IPS-15b (cell line): ENCODE data around the gene PIGL.

ENCODE experiments used
- H3K27me3 ChIP-seq: one replicate; pipeline ENCODE4 v1.6.1; 2013; ENCODE audit warnings: low read length; ENCODE audit not compliant: control insufficient read depth, insufficient read depth
- H3K36me3 ChIP-seq: one replicate; pipeline ENCODE4 v1.6.1; 2013; ENCODE audit warnings: low read length; ENCODE audit not compliant: control insufficient read depth, insufficient read depth
- H3K4me1 ChIP-seq: one replicate; pipeline ENCODE4 v1.6.1; 2013; ENCODE audit warnings: mild to moderate bottlenecking, low read length; ENCODE audit not compliant: control insufficient read depth, insufficient read depth
- H3K4me3 ChIP-seq: one replicate; pipeline ENCODE4 v1.5.1; 2013; ENCODE audit warnings: low read depth, low read length
- H3K9ac ChIP-seq: one replicate; pipeline ENCODE4 v1.6.1; 2013; ENCODE audit warnings: low read depth, mild to moderate bottlenecking, low read length
- H3K9me3 ChIP-seq: one replicate; pipeline ENCODE4 v1.6.1; 2013; ENCODE audit warnings: mild to moderate bottlenecking, low read length; ENCODE audit not compliant: control insufficient read depth, insufficient read depth

The PIGL gene

DNA sequence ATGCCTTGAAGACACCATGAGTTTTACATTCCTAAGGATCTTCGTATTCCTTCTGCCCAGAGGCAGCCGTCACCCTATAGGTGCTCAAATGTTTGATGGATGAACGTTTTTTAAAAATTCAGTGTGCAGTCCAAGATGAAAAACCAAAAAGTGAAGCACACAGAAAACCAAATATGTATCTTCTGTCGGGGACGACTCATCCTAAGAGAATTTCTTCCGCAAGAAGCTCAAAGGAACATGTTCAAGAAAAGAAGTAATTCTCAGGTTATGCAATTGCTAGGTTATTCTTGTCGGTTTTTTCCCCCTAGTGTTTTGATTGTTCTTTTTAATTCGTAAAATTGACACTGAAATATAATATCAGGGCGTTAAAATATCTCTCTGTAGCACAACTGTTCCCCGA, 134.8 kb downstream of the PIGL start:
- peak overlapping the region; percentile 84 for H3K4me3 ChIP-seq
- peak overlapping the region; percentile 76 for H3K9ac ChIP-seq
- peaks cover 10% of the 10 kb centered on the region for H3K36me3 ChIP-seq
- peaks cover 19% of the 10 kb centered on the region for H3K27me3 ChIP-seq
- H3K9me3 ChIP-seq, result no peaks in the 10 kb centered on the region
- no peaks in the 10 kb centered on the region for H3K4me1 ChIP-seq

DNA sequence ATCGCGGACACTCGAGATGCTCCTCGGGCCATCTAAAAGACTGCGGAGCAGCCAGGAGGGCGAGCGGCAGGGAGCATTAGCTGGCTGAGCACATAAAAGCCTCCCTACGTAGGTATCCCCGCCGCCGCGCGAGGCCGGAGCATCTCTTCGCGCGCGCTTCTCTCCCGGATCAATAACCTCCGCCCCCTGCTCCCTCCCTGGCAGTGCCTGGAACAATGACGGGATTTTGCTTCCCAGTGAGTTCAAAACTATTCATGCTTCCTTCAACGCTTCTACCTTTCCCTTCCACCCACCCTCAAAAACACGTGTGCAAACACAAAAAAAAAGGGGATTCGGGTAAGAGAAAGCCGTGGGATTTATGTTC, 135.3 kb downstream of the PIGL start:
- no peaks in the 10 kb centered on the region for H3K4me1 ChIP-seq
- H3K9me3 ChIP-seq, result no peaks in the 10 kb centered on the region
- peak overlapping the region; percentile 84 for H3K4me3 ChIP-seq
- H3K27me3 ChIP-seq, result peaks cover 22% of the 10 kb centered on the region
- H3K36me3 ChIP-seq, result peaks cover 7% of the 10 kb centered on the region
- H3K9ac ChIP-seq, result peak overlapping the region; percentile 76

DNA sequence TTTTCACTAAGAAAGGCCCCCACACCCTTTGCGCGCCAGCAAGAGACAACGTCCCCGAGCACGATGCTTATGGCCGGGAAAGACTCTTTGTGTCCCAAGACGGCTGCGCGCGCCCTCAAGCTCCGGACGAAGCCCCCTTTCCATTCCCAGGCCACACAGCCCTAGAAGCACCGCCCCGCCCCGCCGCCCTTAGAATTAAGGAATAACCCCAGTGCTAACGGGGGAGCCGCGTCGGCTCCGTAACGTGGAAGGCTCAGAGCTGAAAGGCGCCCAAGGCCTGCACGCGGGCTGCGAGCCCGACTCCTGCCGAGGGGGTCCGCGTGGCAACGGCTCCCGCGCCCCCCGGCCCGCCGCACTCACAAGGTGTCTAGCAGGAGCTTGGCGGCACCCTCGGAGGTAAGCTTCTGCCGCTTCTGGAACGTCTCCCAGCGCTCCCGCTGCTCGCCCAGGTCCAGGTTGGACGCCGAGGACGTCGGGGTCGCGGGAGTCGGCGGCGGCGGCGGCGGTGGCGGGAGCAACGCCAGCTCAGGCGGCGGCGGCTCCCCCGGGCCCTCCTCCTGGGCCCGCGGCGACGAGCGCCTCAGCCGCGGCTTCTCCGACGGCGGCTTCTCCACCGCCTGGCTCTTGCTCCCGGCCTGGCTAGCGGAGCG, 135.8 kb downstream of the PIGL start:
- H3K27me3 ChIP-seq, result peaks cover 22% of the 10 kb centered on the region
- no peaks in the 10 kb centered on the region for H3K9me3 ChIP-seq
- H3K9ac ChIP-seq, result peak overlapping the region; percentile 76
- H3K4me1 ChIP-seq, result no peaks in the 10 kb centered on the region
- H3K4me3 ChIP-seq, result peak overlapping the region; percentile 84
- H3K36me3 ChIP-seq, result peaks cover 7% of the 10 kb centered on the region

DNA sequence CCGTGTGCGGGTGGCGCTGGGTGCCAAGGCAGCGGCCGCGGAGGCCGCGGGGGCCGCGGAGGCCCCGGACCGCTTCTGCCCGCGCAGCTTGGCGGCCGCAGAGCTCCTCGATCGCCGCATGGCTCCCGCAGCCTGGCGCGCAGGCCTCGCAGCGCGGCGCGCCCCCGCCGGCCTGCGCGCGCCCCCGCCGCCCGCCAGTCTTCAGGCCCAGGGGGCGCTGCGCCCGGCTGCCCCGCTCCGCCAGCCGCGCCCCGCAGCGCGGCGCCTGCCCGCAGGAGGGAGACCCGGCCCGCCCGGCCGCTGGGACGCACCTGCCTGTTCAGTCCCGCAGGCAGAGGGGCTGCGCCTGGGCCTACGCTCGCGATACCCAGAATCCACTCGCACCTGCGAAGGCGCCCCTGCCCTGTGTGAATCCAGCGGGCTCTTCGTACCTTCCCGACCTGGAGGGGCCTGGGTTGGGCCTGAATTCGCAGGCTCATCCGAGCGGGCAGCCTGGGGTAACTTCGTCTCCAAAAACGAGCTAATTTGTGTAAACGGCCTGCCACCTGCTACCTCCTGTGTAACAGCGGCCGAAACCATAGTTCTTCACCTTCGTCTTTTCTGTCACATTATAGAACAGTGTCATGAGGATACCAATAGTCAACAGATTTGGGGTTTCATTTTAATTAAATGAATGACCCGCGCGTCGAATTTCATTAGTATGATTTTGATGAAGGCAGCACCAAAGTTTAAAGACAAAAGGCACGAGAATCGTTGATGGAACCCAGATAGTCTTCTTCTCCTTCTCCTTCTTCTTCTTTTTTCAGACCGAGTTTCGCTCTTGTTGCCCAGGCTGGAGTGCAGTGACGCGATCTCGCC, 136.5 kb downstream of the PIGL start, which contains the start of gene CENPV:
CENPV (minus strand) TSS at position 153 of the 858 bp plus-strand sequence; CDS start at position 120, 33 bp downstream.
- peak within 1 kb of the TSS; percentile 84 for H3K4me3 ChIP-seq
- peaks cover 22% of the 10 kb centered on the region for H3K27me3 ChIP-seq

DNA sequence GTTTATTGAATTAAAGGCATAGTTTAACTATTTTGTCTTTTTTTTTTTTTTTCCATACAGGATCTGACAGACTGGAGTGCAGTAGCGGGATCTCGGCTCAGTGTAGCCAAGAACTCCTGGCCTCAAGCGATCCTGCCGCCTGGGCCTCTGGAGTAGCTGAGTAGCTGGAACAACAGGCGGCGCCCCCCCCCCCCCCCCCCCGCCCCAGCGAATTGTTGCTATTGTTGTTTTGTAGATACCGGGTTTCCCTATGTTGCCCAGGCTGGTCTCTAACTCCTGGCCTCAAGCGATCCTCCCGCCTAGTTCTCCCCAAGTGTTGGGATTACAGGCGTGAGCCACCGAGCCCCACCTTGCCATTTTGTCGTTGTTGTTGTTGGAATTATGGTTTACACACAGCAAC, 137.6 kb downstream of the PIGL start:
- Histone ChIP-seq H3K9ac (no peak overlapping the region), H3K4me1 (no peaks in the 10 kb centered on the region), H3K9me3 (no peaks in the 10 kb centered on the region), H3K27me3 (peaks cover 22% of the 10 kb centered on the region), H3K4me3 (no peak overlapping the region), H3K36me3 (no peaks in the 10 kb centered on the region)

More for the DNA sequence above, 136.5 kb downstream of the PIGL start, which contains the start of gene CENPV:
- no peaks in the 10 kb centered on the region for H3K4me1 ChIP-seq
- H3K9ac ChIP-seq, result peak within 1 kb of the TSS; percentile 76
- no peaks in the 10 kb centered on the region for H3K9me3 ChIP-seq
- H3K36me3 ChIP-seq, result peaks cover 5% of the 10 kb centered on the region

DNA sequence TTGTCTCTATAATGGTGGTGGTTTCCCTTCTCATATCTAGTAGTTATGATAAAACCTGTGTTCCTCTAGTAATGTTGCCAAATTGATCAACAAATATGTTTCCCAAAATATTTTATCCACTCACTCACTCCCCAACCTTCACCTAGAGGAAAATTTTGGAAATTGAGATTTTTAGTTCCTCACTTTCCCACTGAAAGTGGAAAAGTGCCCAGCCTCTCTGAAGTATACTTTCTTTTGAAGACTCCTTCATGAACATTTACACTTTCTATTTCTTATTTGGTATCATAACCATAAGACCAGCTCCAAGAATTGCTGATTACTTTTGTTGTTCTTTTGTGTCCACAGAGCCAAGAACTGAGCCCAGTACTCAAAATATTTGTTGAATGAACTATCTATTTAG, 141.4 kb downstream of the PIGL start:
- H3K9ac ChIP-seq, result no peak overlapping the region
- H3K4me3 ChIP-seq, result no peak overlapping the region
- H3K4me1 ChIP-seq, result no peaks in the 10 kb centered on the region
- no peaks in the 10 kb centered on the region for H3K36me3 ChIP-seq
- H3K27me3 ChIP-seq, result peaks cover 13% of the 10 kb centered on the region
- no peaks in the 10 kb centered on the region for H3K9me3 ChIP-seq

DNA sequence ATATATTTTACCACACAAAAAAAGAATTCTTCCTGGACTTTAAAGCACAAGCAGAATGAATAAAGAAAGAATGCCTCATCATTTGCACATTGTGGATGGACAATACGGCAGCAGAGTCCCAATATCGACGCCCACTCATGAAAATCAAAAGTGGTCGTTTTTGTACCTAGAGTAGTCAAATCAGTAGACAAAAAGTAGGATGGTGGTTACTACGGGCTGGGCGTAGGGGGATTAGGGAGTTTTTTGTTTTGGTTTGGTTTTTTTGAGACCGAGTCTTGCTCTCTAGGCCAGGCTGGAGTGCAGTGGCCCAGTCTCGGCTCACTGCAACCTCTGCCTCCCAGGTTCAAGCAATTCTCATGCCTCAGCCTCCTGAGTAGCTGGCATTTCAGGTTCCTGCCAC, 144.9 kb downstream of the PIGL start:
- H3K9me3 ChIP-seq, result no peaks in the 10 kb centered on the region
- H3K4me1 ChIP-seq, result no peaks in the 10 kb centered on the region
- H3K4me3 ChIP-seq, result no peak overlapping the region

DNA sequence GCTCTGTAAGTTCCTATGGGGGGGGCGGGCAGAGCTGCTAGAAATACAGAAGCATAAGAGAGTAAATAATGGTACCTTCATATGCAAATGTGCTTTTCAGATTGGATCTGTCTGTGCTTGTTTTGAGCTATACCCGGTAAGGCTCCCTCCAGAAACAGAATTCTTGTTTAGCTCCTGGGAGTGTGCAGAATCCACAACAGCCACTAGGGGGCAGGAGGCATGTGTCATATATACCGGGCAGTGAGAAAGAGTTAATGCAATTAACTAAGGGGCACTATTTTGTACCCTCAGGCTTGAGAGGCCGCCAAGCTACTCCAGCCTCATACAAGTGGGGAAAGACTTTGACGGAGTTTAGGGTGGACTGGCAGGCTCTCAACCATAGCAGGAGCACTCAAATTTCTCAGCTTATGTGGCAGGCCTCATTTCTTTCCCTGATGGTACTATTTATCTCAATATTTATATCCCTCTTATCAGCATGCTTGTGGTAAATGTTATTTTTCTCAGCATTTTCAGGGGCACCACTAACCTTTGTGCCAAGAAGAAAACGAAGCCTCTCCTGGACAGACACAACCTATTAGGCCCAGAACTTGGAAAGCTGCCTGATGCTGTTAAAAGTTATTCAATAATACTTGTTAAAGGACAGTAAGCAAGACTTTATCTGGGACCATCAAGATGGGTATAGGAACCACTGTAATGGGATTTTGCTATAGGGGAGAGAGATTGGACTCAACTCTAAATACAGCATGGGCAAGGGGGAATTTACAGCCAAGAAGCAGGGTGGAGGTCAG, 146.9 kb downstream of the PIGL start:
- H3K36me3 ChIP-seq, result no peaks in the 10 kb centered on the region
- no peak overlapping the region for H3K4me3 ChIP-seq
- H3K4me1 ChIP-seq, result no peaks in the 10 kb centered on the region
- H3K27me3 ChIP-seq, result no peaks in the 10 kb centered on the region
- no peaks in the 10 kb centered on the region for H3K9me3 ChIP-seq
- H3K9ac ChIP-seq, result no peak overlapping the region

More for the DNA sequence above, 144.9 kb downstream of the PIGL start:
- Histone ChIP-seq H3K27me3 (peaks cover 3% of the 10 kb centered on the region), H3K36me3 (no peaks in the 10 kb centered on the region), H3K9ac (no peak overlapping the region)

DNA sequence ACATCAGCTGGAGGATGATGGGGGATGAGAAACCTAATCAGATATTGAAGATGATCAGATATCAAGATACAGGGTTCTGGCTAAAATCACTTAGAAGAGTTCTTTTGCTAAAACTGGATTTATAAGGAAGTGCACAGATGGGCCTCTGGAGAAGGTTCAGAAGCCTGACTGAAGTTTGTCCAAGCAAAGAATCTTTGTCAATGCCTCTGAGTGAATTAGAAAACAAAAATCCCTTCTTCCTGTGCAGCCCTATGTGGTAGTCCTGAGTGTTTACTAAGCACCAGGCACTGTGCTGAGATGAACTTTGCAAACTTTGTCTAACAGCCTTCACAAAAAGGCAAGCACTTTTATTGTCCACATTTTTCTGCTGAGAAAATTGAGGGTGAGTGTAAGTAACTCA, 147.6 kb downstream of the PIGL start:
- Histone ChIP-seq H3K4me1 (no peaks in the 10 kb centered on the region), H3K9ac (no peak overlapping the region)

DNA sequence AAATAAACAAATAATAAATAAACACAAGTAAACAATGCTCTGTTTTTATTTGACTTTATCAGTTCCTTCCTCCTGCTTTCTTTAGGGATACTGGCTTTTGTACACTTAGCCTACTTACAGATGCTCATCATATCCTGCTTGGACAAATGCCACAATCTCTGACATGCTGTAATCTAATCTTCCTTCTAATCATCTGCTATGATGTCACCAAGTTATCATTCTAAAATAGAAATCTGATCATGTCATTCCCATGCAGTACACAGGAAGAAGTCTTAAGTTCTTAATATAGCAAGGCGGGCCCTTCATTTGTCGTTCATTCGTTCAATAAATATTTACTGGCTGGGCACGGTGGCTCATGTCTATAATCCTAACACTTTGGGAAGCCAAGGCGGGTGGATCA, 154.7 kb downstream of the PIGL start:
- H3K36me3 ChIP-seq, result no peaks in the 10 kb centered on the region
- H3K4me3 ChIP-seq, result no peak overlapping the region
- H3K4me1 ChIP-seq, result no peaks in the 10 kb centered on the region
- no peaks in the 10 kb centered on the region for H3K9me3 ChIP-seq
- no peaks in the 10 kb centered on the region for H3K27me3 ChIP-seq
- H3K9ac ChIP-seq, result no peak overlapping the region

More for the DNA sequence above, 147.6 kb downstream of the PIGL start:
- Histone ChIP-seq H3K9me3 (no peaks in the 10 kb centered on the region), H3K4me3 (no peak overlapping the region), H3K27me3 (no peaks in the 10 kb centered on the region), H3K36me3 (no peaks in the 10 kb centered on the region)

DNA sequence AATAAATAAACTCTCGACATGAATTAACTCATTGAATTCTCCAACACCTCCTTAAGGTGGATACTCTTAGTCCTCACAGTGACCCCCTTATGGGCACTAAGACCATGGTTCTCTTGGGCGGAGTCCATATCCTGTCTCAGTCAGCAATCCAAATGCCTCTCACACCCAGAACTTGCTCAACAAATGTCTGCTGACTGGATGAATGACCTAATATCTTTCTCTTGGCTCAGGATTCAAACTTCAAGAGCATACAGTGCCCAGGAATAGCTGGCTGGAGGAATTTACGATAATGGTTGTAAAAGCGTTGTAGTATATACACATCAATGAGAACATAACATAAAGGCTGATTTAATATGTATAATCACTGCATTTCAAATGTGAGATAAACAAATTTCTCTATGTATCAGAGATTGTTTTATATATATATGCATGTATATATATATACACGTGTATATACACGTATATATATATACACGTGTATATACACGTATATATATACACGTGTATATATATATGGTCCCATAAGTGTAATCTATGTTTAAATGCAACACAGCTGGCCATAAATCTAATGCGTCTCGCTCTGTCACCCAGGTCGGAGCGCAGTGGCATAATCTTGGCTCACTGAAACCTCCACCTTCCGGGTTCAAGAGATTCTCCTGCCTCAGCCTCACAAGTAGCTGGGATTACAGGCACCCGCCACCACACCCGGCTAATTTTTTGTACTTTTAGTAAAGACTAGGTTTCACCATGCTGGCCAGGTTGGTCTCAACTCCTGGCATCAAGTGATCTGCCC, 157.3 kb downstream of the PIGL start:
- no peak overlapping the region for H3K4me3 ChIP-seq
- no peak overlapping the region for H3K9ac ChIP-seq
- H3K9me3 ChIP-seq, result no peaks in the 10 kb centered on the region
- no peaks in the 10 kb centered on the region for H3K4me1 ChIP-seq
- no peaks in the 10 kb centered on the region for H3K36me3 ChIP-seq
- H3K27me3 ChIP-seq, result no peaks in the 10 kb centered on the region
